Stimulated activated CD4-positive, alpha-beta T cell treated with anti-CD3 and anti-CD28 coated beads, TNF-alpha, amount 100 ng/mL, for 24 hours (primary cell): Measurements from ENCODE around the gene DEUP1.

ENCODE experiments used
- DNase-seq, 3 experiments: peaks; one replicate each; pipeline ENCODE4 v3.0.0-alpha.2; 2020; ENCODE audit warnings: low read depth in 3 of 3

Gene DEUP1

DNA sequence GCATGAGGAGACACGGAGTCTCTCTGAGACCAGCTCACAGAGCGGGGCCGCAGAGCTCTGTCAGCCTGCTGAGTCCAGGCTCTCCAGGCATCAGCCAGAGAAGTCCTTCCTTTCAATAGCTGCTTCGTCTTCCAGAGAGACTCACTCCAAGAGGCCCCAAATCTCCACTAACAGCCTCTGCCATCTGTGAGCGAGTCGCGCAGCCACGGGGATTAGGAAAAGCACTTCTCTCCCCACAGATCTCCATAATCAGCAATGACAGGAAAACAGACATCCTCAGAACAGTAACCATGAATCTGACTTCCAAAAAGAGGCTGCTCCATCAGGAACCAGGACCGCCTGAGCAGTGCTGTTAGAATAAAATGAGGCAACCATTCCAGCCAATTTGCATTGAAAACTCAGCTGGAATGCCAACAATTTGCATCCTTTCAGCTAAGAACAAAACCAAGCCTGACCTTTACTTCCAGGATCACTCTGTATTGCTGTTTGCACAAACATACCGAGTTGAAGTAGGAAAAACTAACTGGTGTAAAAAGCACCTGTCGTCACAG, 147.2 kb downstream of the DEUP1 start:
- DNase-seq = no peak

DNA sequence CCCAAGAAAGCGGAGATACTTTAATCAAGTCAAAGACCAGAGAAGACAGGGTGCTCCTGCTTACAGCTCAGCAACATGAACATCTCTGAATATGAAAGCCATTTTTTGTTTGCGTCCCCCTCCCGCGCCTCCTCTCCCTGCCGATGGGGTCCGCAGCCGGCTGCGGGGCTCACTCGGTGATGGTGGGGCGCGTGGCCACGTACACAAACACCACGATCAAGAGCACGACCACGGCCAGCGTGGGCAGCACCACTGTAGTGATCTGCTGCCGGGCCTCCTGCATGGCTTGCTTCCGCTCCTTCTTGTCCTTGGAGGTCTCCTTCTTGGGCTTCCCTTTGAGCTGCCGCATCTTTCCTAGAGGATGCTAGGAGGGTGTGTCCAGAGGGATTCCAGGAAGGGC, 148.3 kb downstream of the DEUP1 start:
- DNase-seq = no peak

GRCh38 chr11:93480256-93480655, 149.7 kb downstream of the DEUP1 start:
- DNase-seq = no peak

GRCh38 chr11:93480756-93481155, 150.2 kb downstream of the DEUP1 start:
- no peak for DNase-seq

- DNase-seq = no peak
Observed at GRCh38 chr11:93481279-93481678, 150.7 kb downstream of the DEUP1 start.

DNA sequence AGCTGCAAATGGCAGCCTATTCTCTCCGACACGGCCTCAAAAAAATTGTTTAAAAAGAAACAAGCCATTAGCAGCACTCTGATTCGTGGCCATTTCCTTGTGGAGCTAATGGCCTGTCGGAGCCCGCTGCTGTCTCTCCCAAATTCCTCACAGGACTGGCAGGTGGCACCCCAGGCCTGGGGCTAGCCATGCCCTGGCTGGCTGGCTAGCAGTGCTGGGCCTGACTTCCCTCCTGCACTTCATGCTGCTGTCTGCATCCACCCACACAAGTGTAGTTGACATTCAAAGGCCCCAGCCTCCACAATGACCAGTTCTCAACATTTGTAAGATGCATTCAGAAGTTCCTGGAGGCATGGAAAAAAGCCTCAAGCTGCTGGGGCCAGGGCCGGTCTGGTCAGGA, 151.2 kb downstream of the DEUP1 start:
- DNase-seq = no peak

GRCh38 chr11:93482556-93482955, 152.0 kb downstream of the DEUP1 start:
- no peak for DNase-seq

GRCh38 chr11:93484716-93485115, 154.2 kb downstream of the DEUP1 start:
- no peak for DNase-seq

DNA sequence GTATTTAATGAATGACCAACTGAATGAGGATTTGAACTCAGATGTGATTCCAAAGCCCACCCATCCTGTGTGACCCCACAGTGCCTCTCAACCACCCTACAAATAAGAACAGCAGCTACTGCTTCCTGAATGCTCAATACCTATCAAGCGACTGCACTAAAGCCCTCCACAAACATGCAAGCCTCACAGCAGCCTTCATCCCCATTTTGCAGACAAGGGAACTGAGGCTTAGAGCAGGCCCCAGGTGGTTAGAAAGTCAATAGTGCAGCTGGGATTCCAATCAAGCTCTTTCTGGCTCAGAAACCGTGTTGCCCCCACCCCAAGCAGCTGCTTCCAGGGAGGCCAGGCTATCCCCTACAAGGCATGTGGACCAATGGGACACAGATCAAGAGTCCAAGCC, 155.4 kb downstream of the DEUP1 start:
- DNase-seq = no peak

GRCh38 chr11:93487032-93487483, 156.5 kb downstream of the DEUP1 start:
- DNase-seq = no peak
